Transverse colon (tissue), 4 donors: Measurements from ENCODE around the gene ASCC2. TPM values are rescaled to one million over a fixed set of nuclear protein-coding genes. Genes with fewer than 3 reads are reported as not detected.

Experiments
- DNase-seq: peaks from one replicate; pipeline ENCODE4 v3.0.0-alpha.2; 2019
- H3K27ac ChIP-seq, 4 donors: fragments of 200-600 bp; sonication (generic); 2 replicates each; pipeline ENCODE4 v1.5.1; 2016 to 2018; ENCODE audit warnings: inconsistent platforms in 4 of 4
- H3K27me3 ChIP-seq: fragments of 200-600 bp; sonication (generic); 2 replicates; pipeline ENCODE4 v1.5.1; 2017; ENCODE audit warnings: inconsistent platforms
- H3K36me3 ChIP-seq, 4 donors: fragments of 200-600 bp; sonication (generic); 2 replicates each; pipeline ENCODE4 v1.5.1; 2017 to 2019; ENCODE audit warnings: inconsistent platforms in 4 of 4
- H3K4me1 ChIP-seq, 4 donors: fragments of 200-600 bp; sonication (generic); 2 replicates each; pipeline ENCODE4 v1.5.1; 2017 to 2020; ENCODE audit warnings: inconsistent platforms in 4 of 4
- H3K4me3 ChIP-seq, 4 donors: fragments of 200-600 bp; sonication (generic); 1 replicate in 1 of 4; 2 replicates in 3 of 4; pipeline versions ENCODE4 v1.5.1 to v1.6.1; 2017 to 2019; ENCODE audit warnings: inconsistent platforms in 4 of 4
- H3K9me3 ChIP-seq, 2 donors: fragments of 200-600 bp; sonication (generic); 2 replicates each; pipeline ENCODE4 v1.5.1; 2017 to 2019; ENCODE audit warnings: inconsistent platforms in 2 of 2
- EP300 ChIP-seq: sonication (generic); formaldehyde crosslinking; IDR thresholded peaks from one replicate; pipeline ENCODE4 v1.6.1; 2017; ENCODE audit warnings: antibody characterized with exemption, low read depth
- POLR2A ChIP-seq: fragments of 450-650 bp; IDR thresholded peaks from one replicate; pipeline ENCODE4 v1.6.1; 2016; ENCODE audit warnings: antibody characterized with exemption, mild to moderate bottlenecking, moderate library complexity
- POLR2AphosphoS5 ChIP-seq, 3 donors: sonication (generic); formaldehyde crosslinking; IDR thresholded peaks; one replicate each; pipeline ENCODE4 v1.6.1; 2016; ENCODE audit warnings: antibody characterized with exemption in 3 of 3
- WGBS, 2 donors: methylation state at CpG; one replicate each; pipeline ENCODE4 v1.1.5; 2018; ENCODE audit warnings: low coverage in 1 of 2; 5-methylcytosine and 5-hydroxymethylcytosine counted together
- in situ Hi-C, 4 donors: fragments of 200-750 bp; cut with MboI; loops; one replicate each; pipeline versions ENCODE4 v1.15.0 to v1.15.1; 2017; ENCODE audit warnings: low sequenced_read_pairs in 3 of 4, low pct_ligation_motif_present in 1 of 4, low pct_unique_long_range_greater_than_20kb in 1 of 4
- intact Hi-C: fragments of 100-400 bp; cut with DNase I; formaldehyde crosslinking; loops from one replicate; pipeline ENCODE4 v1.15.1; 2023; ENCODE audit warnings: low total_unique reads
- total RNA-seq, 4 donors: library from RNA; depleted of rRNA; stranded (reverse); fragments of >200 nt; gene quantifications; one replicate each; pipeline ENCODE4 v1.1.0, GENCODE V29; 2016
- TF ChIP-seq, protein P1 (sequence below), 5 experiments: fragments of 200-600 bp in 3 of 5; fragments of 450-650 bp in 2 of 5; sonication (generic) in 3 of 5; IDR thresholded peaks; 1 replicate in 2 of 5; 2 replicates in 3 of 5; pipeline ENCODE4 v1.5.1; 2016 to 2017; ENCODE audit warnings: antibody characterized with exemption in 5 of 5, inconsistent platforms in 3 of 5, mild to moderate bottlenecking in 2 of 5, moderate library complexity in 1 of 5

The ASCC2 gene
- total RNA-seq, 4 donors from 2014 or later = 46.8 to 69.4 (median 62.2) TPM

DNA sequence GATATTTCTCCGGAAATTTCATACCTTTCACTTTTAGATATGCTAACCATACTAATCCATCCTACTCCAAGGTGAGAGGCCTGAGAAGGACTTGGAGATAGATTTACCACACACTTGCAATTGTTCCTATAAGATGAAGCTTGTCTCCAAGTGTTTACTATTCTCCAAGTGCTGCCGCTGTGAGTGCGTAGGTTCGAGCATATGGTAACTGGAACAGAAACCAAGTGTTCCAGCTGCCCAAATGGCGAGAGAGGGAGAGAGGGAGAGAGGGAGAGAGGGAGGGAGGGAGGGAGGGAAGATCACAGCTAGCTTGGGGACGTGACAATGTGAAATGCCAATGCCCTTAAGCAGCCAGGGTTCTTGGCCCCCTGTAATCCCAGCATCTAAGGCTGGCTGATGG is 21.5 kb downstream of the ASCC2 start:
- H3K9me3 ChIP-seq = no peaks in the 10 kb centered on the region
- H3K4me3 ChIP-seq = no peak overlapping the region
- DNase-seq = no peak
- no peak overlapping the region for H3K27ac ChIP-seq
- peaks cover 0 to 25% (median 5%) of the 10 kb centered on the region in 4 donors for H3K4me1 ChIP-seq
- WGBS, 2 donors = 76 to 84% methylated on average over 5 to 6 of the region's 6 CpGs
- H3K36me3 ChIP-seq = peaks cover 0 to 30% (median 2%) of the 10 kb centered on the region in 4 donors
- no peak for TF ChIP-seq POLR2A
- no peak for TF ChIP-seq EP300
- TF ChIP-seq, protein P1, sequence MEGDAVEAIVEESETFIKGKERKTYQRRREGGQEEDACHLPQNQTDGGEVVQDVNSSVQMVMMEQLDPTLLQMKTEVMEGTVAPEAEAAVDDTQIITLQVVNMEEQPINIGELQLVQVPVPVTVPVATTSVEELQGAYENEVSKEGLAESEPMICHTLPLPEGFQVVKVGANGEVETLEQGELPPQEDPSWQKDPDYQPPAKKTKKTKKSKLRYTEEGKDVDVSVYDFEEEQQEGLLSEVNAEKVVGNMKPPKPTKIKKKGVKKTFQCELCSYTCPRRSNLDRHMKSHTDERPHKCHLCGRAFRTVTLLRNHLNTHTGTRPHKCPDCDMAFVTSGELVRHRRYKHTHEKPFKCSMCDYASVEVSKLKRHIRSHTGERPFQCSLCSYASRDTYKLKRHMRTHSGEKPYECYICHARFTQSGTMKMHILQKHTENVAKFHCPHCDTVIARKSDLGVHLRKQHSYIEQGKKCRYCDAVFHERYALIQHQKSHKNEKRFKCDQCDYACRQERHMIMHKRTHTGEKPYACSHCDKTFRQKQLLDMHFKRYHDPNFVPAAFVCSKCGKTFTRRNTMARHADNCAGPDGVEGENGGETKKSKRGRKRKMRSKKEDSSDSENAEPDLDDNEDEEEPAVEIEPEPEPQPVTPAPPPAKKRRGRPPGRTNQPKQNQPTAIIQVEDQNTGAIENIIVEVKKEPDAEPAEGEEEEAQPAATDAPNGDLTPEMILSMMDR (IDR thresholded peaks at IDR 0.05) = no peak
- TF ChIP-seq POLR2AphosphoS5 (IDR thresholded peaks at IDR 0.05) = no peak
- H3K27me3 ChIP-seq = no peaks in the 10 kb centered on the region
- in situ Hi-C loops = loop anchor here in 1 of 4 donors (25.0 kb wide), 1 partner anchor 196 kb away; no protein-coding TSS in a partner anchor
- intact Hi-C loops = no loop called here

DNA sequence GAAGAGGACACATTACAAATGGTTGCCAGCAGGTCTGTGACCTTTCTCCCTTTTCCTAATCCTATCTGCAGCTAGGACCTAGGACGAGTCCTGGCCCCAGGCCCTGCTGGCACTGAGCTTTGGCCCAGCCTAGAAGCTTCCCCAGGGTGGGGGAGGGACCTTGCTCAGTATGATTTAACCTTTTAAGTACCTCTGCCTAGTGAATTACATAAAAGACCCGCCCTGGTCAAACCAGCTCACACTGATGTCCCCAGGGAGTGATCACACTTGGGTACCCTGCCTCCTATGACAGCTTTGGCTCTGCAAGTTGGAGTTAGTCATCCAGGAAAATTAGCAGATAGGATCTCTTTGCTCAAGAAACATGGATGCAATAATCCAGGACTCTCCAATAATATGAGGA is 21.9 kb downstream of the ASCC2 start:
- 57% methylated on average over 2 of the region's 2 CpGs; no CpG with 5 or more reads in 1 of the 2 donors for WGBS, 2 donors
- Histone ChIP-seq H3K4me1 (peaks cover 0 to 25% (median 6%) of the 10 kb centered on the region in 4 donors), H3K9me3 (no peaks in the 10 kb centered on the region), H3K36me3 (peaks cover 0 to 34% (median 2%) of the 10 kb centered on the region in 4 donors), H3K27ac (no peak overlapping the region), H3K4me3 (no peak overlapping the region), H3K27me3 (no peaks in the 10 kb centered on the region)
- in situ Hi-C loops (loop anchor here in 1 of 4 donors (25.0 kb wide), 1 partner anchor 196 kb away; no protein-coding TSS in a partner anchor), intact Hi-C loops (no loop called here)
- DNase-seq = no peak
- TF ChIP-seq POLR2AphosphoS5 (IDR thresholded peaks at IDR 0.05) (no peak), EP300 (no peak), POLR2A (no peak)
- TF ChIP-seq, protein P1 (IDR thresholded peaks at IDR 0.05) = no peak

DNA sequence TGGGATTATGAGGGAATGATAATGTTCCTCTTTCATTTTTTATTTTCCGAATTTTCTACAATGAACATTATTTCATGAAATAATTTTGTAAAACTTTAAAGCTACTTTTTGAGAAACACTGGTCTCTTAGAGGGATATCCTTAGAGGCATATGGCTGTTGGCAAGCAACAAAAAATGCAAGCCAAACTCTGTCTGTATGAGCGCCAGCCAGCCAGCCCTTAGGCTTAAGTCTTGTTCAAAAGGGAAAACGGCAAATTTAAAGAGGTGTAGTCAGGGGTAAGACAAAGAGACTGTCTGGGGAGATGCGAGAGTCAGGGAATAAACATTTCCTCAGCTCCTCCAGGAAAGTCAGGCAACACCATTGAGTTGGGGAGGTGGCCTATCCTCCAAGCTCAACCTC is 22.5 kb downstream of the ASCC2 start:
- Histone ChIP-seq H3K4me3 (no peak overlapping the region), H3K27ac (no peak overlapping the region), H3K36me3 (peaks cover 0 to 34% (median 2%) of the 10 kb centered on the region in 4 donors), H3K4me1 (peaks cover 0 to 25% (median 10%) of the 10 kb centered on the region in 4 donors), H3K27me3 (no peaks in the 10 kb centered on the region), H3K9me3 (no peaks in the 10 kb centered on the region)
- intact Hi-C loops (no loop called here), in situ Hi-C loops (loop anchor here in 1 of 4 donors (25.0 kb wide), 1 partner anchor 197 kb away; no protein-coding TSS in a partner anchor)
- WGBS, 2 donors = 82 to 94% methylated on average over 3 to 4 of the region's 4 CpGs
- DNase-seq = no peak
- TF ChIP-seq POLR2AphosphoS5 (IDR thresholded peaks at IDR 0.05) = no peak
- TF ChIP-seq POLR2A = no peak
- TF ChIP-seq, protein P1 (IDR thresholded peaks at IDR 0.05) = no peak
- TF ChIP-seq EP300 = no peak

DNA sequence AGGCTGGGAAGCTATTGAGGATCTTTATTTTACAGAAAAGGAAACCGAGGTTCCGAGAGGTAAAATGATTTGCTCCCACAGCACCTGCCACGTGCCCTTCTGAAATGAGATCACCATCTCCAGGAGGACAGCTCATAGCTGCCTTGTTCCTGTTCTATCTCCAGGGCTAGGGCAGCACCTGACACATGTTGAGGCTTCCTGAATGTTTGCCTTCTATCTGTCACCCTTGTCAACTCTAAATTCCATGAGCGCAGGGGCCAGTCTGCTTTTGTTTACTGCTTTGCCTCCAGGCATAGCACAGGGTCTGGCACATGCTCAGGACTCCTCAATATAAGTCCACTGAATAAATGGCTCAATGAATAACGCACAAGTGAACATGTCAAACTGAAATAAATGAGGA is 24.1 kb downstream of the ASCC2 start:
- no peak for DNase-seq
- peaks cover 0 to 29% (median 13%) of the 10 kb centered on the region in 4 donors for H3K4me1 ChIP-seq
- H3K36me3 ChIP-seq = peaks cover 0 to 29% (median 5%) of the 10 kb centered on the region in 4 donors
- H3K9me3 ChIP-seq = no peaks in the 10 kb centered on the region
- no peak overlapping the region for H3K27ac ChIP-seq
- H3K27me3 ChIP-seq = no peaks in the 10 kb centered on the region
- TF ChIP-seq, protein P1 (IDR thresholded peaks at IDR 0.05) = no peak
- no peak for TF ChIP-seq POLR2AphosphoS5 (IDR thresholded peaks at IDR 0.05)
- no peak for TF ChIP-seq POLR2A
- TF ChIP-seq EP300 = no peak
- no peak overlapping the region for H3K4me3 ChIP-seq
- in situ Hi-C loops = loop anchor here in 1 of 4 donors (25.0 kb wide), 1 partner anchor 198 kb away; no protein-coding TSS in a partner anchor
- intact Hi-C loops = no loop called here
- 88 to 93% methylated on average over 3 to 5 of the region's 5 CpGs for WGBS, 2 donors
